Measurements from ENCODE around the gene ARHGAP22.
"Not testable (repeated sequence)": the region's sequence is repeated elsewhere in the genome, so short reads cannot be mapped to it uniquely, and the experiment has no call there.

ARHGAP22 gene

GRCh38 chr10:48604991-48605508 lies at the start of gene ARHGAP22:
Gene ARHGAP22 (minus strand): TSS chr10:48605073. CDS start chr10:48604796, 277 bp downstream.
- DNase-seq: no peak

GRCh38 chr10:48653944-48654698 lies 49.2 kb upstream of the ARHGAP22 start:
- no peak for DNase-seq

DNA sequence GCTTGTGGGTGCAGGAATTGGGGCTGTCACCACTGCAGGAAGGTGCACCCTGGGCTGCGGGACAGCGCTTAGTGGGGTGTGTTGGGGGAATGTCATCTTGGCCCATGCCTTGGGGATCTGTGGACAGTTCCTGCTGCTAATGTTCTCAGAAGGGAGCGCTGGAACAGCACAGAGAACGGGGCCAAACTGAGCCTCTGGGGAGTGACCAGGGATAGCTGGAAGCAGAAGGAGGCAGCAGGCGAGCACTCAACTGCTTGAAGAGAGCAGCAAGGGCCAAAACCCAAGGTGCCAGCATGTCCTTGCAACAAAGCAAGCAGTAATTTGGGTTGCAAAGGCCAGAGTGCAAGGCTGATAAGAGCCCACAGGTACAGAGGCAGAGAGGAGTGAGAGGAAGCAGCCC lies 48.5 kb upstream of the ARHGAP22 start:
- DNase-seq: no peak

- no peak for DNase-seq
Observed at GRCh38 chr10:48652344-48652743, 47.5 kb upstream of the ARHGAP22 start.

GRCh38 chr10:48651839-48652238 lies 47.0 kb upstream of the ARHGAP22 start:
- no peak for DNase-seq

DNA sequence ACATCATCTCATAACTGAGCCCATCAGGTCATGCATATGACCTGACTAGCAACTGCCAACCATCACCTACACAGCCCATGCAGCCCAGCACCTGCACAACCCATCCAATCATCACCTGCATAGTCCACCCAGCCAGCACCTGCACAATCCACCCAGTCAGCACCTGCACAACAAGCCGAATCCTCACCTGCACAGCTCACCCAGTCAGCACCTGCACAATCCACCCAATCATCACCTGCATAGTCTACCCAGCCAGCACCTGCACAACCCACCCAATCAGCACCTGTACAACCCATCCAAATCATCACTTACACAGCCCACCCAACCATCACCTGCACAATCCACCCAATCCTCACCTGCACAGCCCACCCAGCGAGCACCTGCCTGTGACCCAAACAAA lies 46.4 kb upstream of the ARHGAP22 start:
- DNase-seq: no peak

- no peak for DNase-seq
Observed at GRCh38 chr10:48649349-48649944, 44.6 kb upstream of the ARHGAP22 start.

DNA sequence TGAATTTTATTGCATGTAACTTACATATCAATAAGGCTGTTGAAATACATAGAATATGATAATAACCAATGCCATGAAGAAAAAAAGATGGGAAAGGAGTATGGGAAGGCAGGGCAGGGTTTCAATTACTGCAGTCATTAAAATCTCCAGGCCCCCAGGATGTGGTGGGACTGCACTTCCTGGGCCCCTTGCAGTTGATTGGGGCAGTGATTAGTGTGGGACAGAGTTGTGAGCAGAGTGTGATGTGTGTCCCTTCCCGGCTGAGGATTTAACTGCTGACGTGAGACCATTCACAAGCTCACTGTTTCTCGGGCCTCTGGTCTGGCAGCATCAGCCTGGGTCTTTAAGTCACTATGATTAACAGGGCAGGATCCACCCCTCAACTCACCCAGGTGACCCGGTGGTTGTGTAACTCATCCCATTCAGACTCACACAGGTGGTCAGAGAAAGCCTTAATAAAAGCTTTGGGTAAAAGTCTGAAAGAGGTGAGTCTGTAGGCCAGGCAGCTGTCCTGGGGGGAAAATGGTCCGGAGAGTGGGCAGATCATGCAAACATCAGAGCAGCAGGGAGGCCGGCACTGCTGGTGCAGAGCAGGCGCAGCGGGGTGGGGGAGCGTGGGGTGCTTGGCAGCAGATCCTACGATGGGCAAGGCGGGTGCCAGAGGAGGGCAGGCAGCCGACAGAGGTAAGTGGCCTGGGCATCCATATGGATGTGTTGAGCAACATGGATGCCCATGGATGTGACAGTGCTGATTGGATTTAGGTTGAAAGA lies 43.5 kb upstream of the ARHGAP22 start:
- DNase-seq: no peak

GRCh38 chr10:48647073-48647472 lies 42.2 kb upstream of the ARHGAP22 start:
- DNase-seq: not testable (repeated sequence)

- DNase-seq: no peak
Observed at GRCh38 chr10:48645600-48645999, 40.7 kb upstream of the ARHGAP22 start.

GRCh38 chr10:48641099-48641690 lies 36.3 kb upstream of the ARHGAP22 start:
- DNase-seq: not testable (repeated sequence)

DNA sequence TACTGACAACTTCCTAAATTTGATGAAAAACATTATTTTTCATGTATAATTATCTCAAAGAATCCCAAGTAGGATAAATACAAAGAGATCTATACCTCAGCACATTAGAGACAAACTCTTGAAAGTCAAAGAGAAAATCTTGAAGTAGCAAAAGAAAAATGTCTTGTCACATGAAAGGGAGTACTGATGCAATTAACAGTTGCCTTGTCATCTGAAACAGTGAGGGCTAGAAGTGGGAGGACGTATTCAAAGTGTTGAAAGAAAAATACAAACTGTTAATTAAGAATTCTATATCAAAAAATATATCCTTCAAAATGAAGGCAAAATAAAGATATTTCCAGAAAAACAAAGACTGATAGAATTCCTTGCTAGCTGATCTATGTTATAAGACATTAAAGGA lies 35.5 kb upstream of the ARHGAP22 start:
- DNase-seq: no peak

GRCh38 chr10:48639632-48640031 lies 34.8 kb upstream of the ARHGAP22 start:
- no peak for DNase-seq

- no peak for DNase-seq
Observed at GRCh38 chr10:48638739-48639527, 34.1 kb upstream of the ARHGAP22 start.

GRCh38 chr10:48638158-48638557 lies 33.3 kb upstream of the ARHGAP22 start:
- DNase-seq: no peak

- DNase-seq: no peak
Observed at GRCh38 chr10:48636901-48637300, 32.0 kb upstream of the ARHGAP22 start.

GRCh38 chr10:48636231-48636630 lies 31.4 kb upstream of the ARHGAP22 start:
- DNase-seq: no peak

DNA sequence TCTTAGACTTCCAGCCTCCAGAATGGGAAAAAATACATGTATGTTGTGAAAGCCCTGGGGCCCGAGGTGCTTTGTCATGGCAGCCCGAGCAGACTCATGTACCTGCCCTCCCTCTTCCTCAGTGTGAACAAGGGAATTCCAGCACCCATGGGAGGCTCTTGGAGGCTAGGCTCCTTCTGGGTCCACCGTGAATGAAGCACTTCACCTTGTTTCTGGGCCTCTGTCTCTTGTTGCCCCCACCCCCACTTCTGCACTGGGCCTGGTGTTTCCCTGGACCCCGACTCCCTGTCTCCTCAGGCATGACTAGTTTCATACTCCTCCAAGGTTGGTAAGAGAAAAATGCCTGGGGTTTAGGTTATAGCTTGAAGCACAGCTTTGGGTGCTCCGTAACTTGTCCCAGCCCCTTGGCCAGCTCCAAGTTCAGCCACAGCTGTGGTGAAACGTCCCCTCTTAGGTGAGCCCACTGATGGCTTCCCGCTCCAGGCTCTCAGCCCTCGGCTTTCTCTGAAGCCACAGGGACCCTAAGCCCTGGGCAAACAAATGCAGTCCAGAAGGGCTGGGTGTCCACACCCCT lies 30.2 kb upstream of the ARHGAP22 start:
- no peak for DNase-seq

GRCh38 chr10:48634198-48634983 lies 29.5 kb upstream of the ARHGAP22 start:
- DNase-seq: no peak

GRCh38 chr10:48633381-48634197 lies 28.7 kb upstream of the ARHGAP22 start:
- DNase-seq: no peak
